GM12878 (cell line): Measurements from ENCODE around the gene LTC4S. TPM values are rescaled to one million over a fixed set of nuclear protein-coding genes. Genes with fewer than 3 reads are reported as not detected.

Experiments used
- ATAC-seq: fragments of 200-7000 bp; cut with Tn5 transposase; 3 replicates; pipeline ENCODE4 v1.9.1; 2020; ENCODE audit warnings: mild to moderate bottlenecking, moderate library complexity
- BruUV-seq: library from RNA; stranded (reverse); fragments of 400-500 nt; replicated peaks from 2 replicates; lab custom pipeline; 2021; lab: Mats Ljungman, UMichigan
- CTCF ChIA-PET: fragments of 300-600 bp; sonication (Branson Sonifier 250); formaldehyde crosslinking; extraction: SDS; loops from one replicate; lab custom pipeline; 2021; ENCODE audit warnings: inconsistent platforms; lab: Yijun Ruan, JAX
- POLR2A ChIA-PET: fragments of 350-600 bp; formaldehyde crosslinking; extraction: SDS; loops from one replicate; lab custom pipeline; 2021; ENCODE audit warnings: inconsistent platforms; lab: Charles Lee
- RAD21 ChIA-PET: fragments of 300-600 bp; sonication (Branson Sonifier 250); formaldehyde crosslinking; loops from one replicate; lab custom pipeline; 2023; ENCODE audit warnings: antibody characterized with exemption; ENCODE audit not compliant: unreplicated experiment; lab: Charles Lee
- SMC1A ChIA-PET: fragments of 300-600 bp; sonication (Branson Sonifier 250); formaldehyde crosslinking; loops from one replicate; lab custom pipeline; 2023; ENCODE audit not compliant: unreplicated experiment, uncharacterized antibody; lab: Charles Lee
- DNase-seq: peaks from one replicate; pipeline ENCODE4 v3.0.0-alpha.2; 2011; ENCODE audit warnings: low read depth, low spot score
- FAIRE-seq: peaks from 3 replicates; lab custom pipeline; 2011; peaks lifted over from hg19 to GRCh38; lab: Jason Lieb, UNC
- H2AFZ ChIP-seq: 2 replicates; pipeline ENCODE4 v1.6.0; 2011; ENCODE audit warnings: low read depth, low read length, control low read depth; ENCODE audit not compliant: control insufficient read depth
- H3K27ac ChIP-seq: 2 replicates; pipeline ENCODE4 v1.5.1; 2011; ENCODE audit warnings: control low read depth; ENCODE audit not compliant: control insufficient read depth, insufficient read depth
- H3K27me3 ChIP-seq, 2 experiments: replicated peaks in 1 of 2; 2 replicates each; pipeline versions ENCODE4 v1.6.0 to v1.6.1; 2011; ENCODE audit warnings: low read length in 1 of 2; ENCODE audit not compliant: control insufficient read depth in 2 of 2, insufficient read depth in 2 of 2
- H3K36me3 ChIP-seq, 2 experiments: 2 replicates each; pipeline ENCODE4 v1.5.1; 2011; ENCODE audit warnings: low read length in 1 of 2; ENCODE audit not compliant: control insufficient read depth in 2 of 2, insufficient read depth in 2 of 2
- H3K4me1 ChIP-seq: 2 replicates; pipeline ENCODE4 v1.6.1; 2011; ENCODE audit warnings: mild to moderate bottlenecking, low read length, moderate library complexity, mixed read lengths; ENCODE audit not compliant: control insufficient read depth, insufficient read depth
- H3K4me2 ChIP-seq: 2 replicates; pipeline ENCODE4 v1.6.0; 2011; ENCODE audit warnings: control low read depth; ENCODE audit not compliant: control insufficient read depth, insufficient read depth
- H3K4me3 ChIP-seq: fragments of 200-600 bp; sonication (generic); 2 replicates; pipeline ENCODE4 v1.5.1; 2016
- H3K79me2 ChIP-seq: 2 replicates; pipeline ENCODE4 v1.6.0; 2011; ENCODE audit warnings: low read length; ENCODE audit not compliant: control insufficient read depth, insufficient read depth
- H3K9ac ChIP-seq: 2 replicates; pipeline ENCODE4 v1.8.0; 2011; ENCODE audit warnings: low read length, control low read depth, mixed read lengths; ENCODE audit not compliant: control insufficient read depth, insufficient read depth
- H3K9me3 ChIP-seq: replicated peaks from 3 replicates; pipeline ENCODE4 v1.5.1; 2011; ENCODE audit warnings: mild to moderate bottlenecking, low read length; ENCODE audit not compliant: control insufficient read depth, insufficient read depth
- H4K20me1 ChIP-seq: 2 replicates; pipeline ENCODE4 v1.6.0; 2011; ENCODE audit not compliant: control insufficient read depth, insufficient read depth
- FOS ChIP-seq: IDR thresholded peaks from 3 replicates; pipeline ENCODE4 v1.6.1; 2011; ENCODE audit warnings: borderline replicate concordance; ENCODE audit not compliant: insufficient read length; ENCODE audit errors: extremely low read depth
- GABPA ChIP-seq: IDR thresholded peaks from 2 replicates; pipeline ENCODE4 v1.6.1; 2014; ENCODE audit warnings: antibody characterized with exemption, low read depth, mild to moderate bottlenecking, inconsistent platforms
- LARP7 ChIP-seq: fragments of 450-650 bp; IDR thresholded peaks from 2 replicates; pipeline ENCODE4 v1.6.1; 2017; ENCODE audit warnings: mild to moderate bottlenecking
- MEF2B ChIP-seq: fragments of 450-650 bp; IDR thresholded peaks from 2 replicates; pipeline ENCODE4 v1.6.1; 2018; ENCODE audit warnings: mild to moderate bottlenecking, moderate library complexity; ENCODE audit not compliant: partially characterized antibody, poor library complexity, severe bottlenecking
- NR2C2 ChIP-seq: IDR thresholded peaks from 2 replicates; pipeline ENCODE4 v1.6.1; 2011; ENCODE audit warnings: borderline replicate concordance, low read depth; ENCODE audit not compliant: control insufficient read depth, insufficient read length
- PAX5 ChIP-seq: IDR thresholded peaks from 2 replicates; pipeline ENCODE4 v1.6.1; 2011; ENCODE audit warnings: low read depth, low read length, borderline replicate concordance
- POLR2A ChIP-seq: IDR thresholded peaks from 2 replicates; pipeline ENCODE4 v1.6.1; 2011; ENCODE audit warnings: low read depth, mild to moderate bottlenecking, low read length
- TAF1 ChIP-seq: IDR thresholded peaks from 2 replicates; pipeline ENCODE4 v1.6.1; 2011; ENCODE audit warnings: mild to moderate bottlenecking, low read depth, low read length, borderline replicate concordance
- TCF7 ChIP-seq: IDR thresholded peaks from 2 replicates; pipeline ENCODE4 v1.6.1; 2014; ENCODE audit warnings: antibody characterized with exemption, borderline replicate concordance
- ZNF24 ChIP-seq: fragments of 450-650 bp; IDR thresholded peaks from 2 replicates; pipeline ENCODE4 v1.6.1; 2017; ENCODE audit warnings: antibody characterized with exemption, mild to moderate bottlenecking
- ZNF274 ChIP-seq: IDR thresholded peaks from one replicate; pipeline ENCODE4 v1.8.0; 2011; ENCODE audit not compliant: insufficient read length, insufficient read depth
- ZNF622 ChIP-seq: fragments of 450-650 bp; IDR thresholded peaks from 2 replicates; pipeline ENCODE4 v1.6.1; 2017; ENCODE audit warnings: mild to moderate bottlenecking, inconsistent platforms
- WGBS: methylation state at CpG from one replicate; pipeline ENCODE4 v1.1.6; 2016; ENCODE audit warnings: low lambda C conversion rate; ENCODE audit not compliant: insufficient replicate concordance, insufficient coverage; ENCODE audit errors: missing lambda C conversion rate; 5-methylcytosine and 5-hydroxymethylcytosine counted together
- in situ Hi-C: fragments of 300-500 bp; cut with MboI; formaldehyde crosslinking; loops from 9 replicates; pipeline ENCODE4 v1.14.3; 2018; ENCODE audit warnings: mixed read lengths
- intact Hi-C: fragments of 100-400 bp; cut with micrococcal nuclease; formaldehyde crosslinking; loops from one replicate; pipeline ENCODE4 v1.14.2; 2022; ENCODE audit not compliant: unreplicated experiment
- polyA plus RNA-seq, 11 experiments: library from polyadenylated mRNA; depleted of rRNA in 4 of 11; unstranded in 6 of 11; stranded (reverse) in 5 of 11; fragments of >200 nt; fragmentation: Nextera tagmentation in 4 of 11; fragmentation: Illumina TruSeq in 1 of 11; extraction: Ambion mirVana in 4 of 11; extraction: Trizol in 1 of 11; gene quantifications; 1 replicate in 1 of 11; 2 replicates in 10 of 11; pipeline versions ENCODE4 v1.2.1 to v1.2.3, GENCODE V29; 2011 to 2016; ENCODE audit warnings: inconsistent platforms in 2 of 11, missing spikeins in 2 of 11, low read depth in 1 of 11
- total RNA-seq, 4 experiments: library from RNA; depleted of rRNA in 3 of 4; stranded (reverse); fragments of >200 nt in 3 of 4; fragmentation: Illumina TruSeq in 1 of 4; extraction: Trizol in 1 of 4; gene quantifications; 2 replicates each; pipeline versions ENCODE4 v1.2.1 to v1.2.3, GENCODE V29; 2013 to 2021

LTC4S gene
- total and polyA plus RNA-seq, 10 of the 15 experiments (the other 5 are each of a cell fraction or from before 2014, with no cell fraction given): 0.78 to 3.6 (median 1.8) TPM; not detected in 5

DNA sequence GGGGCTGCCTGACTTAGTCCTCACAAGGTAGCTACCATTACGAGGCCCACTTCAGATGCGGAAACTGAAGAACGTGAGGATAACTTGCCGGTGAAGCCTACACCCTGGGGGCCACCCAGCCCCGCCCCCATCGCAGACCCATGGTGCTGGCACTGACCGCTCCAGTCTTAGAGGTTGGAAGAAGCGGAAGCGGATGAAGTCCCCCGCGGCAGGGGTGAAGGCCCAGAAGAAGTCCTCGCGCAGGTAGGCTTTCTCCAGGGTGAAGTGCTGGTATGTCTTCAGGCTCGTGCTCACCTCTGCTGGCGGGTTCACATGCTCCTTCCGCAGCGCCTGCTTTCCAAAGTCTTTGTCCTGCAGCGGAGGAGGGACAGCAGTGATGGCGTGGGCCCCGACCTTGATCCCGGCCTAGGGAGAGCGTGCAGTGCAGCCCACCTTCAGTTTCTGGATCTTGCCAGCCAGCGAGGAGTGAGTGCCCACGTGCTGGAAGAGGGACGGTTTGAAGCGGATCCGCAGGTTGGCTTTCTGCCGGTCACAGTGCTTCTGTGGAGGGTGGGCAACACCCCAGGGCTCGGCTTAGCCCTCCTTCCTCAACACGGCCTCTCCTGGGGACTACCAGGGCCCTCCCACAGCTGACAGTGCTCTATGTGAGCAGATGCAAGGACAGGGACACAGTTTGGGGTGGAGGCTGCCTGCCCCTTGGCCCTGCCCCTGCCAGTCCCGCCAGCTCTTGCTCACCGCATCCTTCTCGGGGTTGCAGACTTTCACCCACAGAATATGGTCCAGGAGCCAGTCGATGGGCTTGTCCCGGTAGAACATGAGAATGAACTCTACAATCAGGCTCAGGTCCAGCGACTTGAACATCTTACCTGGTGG lies 5.2 kb downstream of the LTC4S start:
- intact Hi-C loops (loop anchor here (5.0 kb wide), 1 partner anchor 37 kb away; no protein-coding TSS in a partner anchor), in situ Hi-C loops (loop anchor here (25.0 kb wide), 1 partner anchor 288 kb away; no protein-coding TSS in a partner anchor)
- SMC1A ChIA-PET: no interaction called here
- ATAC-seq: no peak
- H3K9ac ChIP-seq: no peak overlapping the region
- WGBS: 92% methylated on average over 36 of the region's 36 CpGs
- CTCF ChIA-PET: interaction anchor here (0.7 to 2.5 kb wide), 2 partner anchors 36 to 70 kb away, joined by 3 to 16 read pairs; no protein-coding TSS in a partner anchor
- TF ChIP-seq PAX5 (no peak), TAF1 (no peak), ZNF274 (no peak), GABPA (no peak), MEF2B (no peak), LARP7 (no peak), NR2C2 (no peak), ZNF622 (no peak), FOS (no peak), ZNF24 (no peak), TCF7 (no peak), POLR2A (no peak)
- H4K20me1 ChIP-seq: no peaks in the 10 kb centered on the region
- BruUV-seq: no TSS peak
- RAD21 ChIA-PET: interaction anchor here (0.6 kb wide), 1 partner anchor 65 kb away, joined by 3 read pairs; no protein-coding TSS in a partner anchor
- H3K4me3 ChIP-seq: no peak overlapping the region
- H3K4me1 ChIP-seq: peaks cover 20% of the 10 kb centered on the region
- H2AFZ ChIP-seq: no peak overlapping the region
- no peak overlapping the region for H3K27ac ChIP-seq
- FAIRE-seq: no peak
- peaks cover 0 to 13% of the 10 kb centered on the region in 2 experiments; a peak in 2 of 4 replicates for H3K36me3 ChIP-seq
- POLR2A ChIA-PET: no interaction called here
- no peak overlapping the region for H3K4me2 ChIP-seq
- no peak for DNase-seq
- no peaks in the 10 kb centered on the region for H3K9me3 ChIP-seq
- H3K79me2 ChIP-seq: peaks cover 5% of the 10 kb centered on the region
- no peaks in the 10 kb centered on the region for H3K27me3 ChIP-seq
